Heart left ventricle (tissue), 16 donors: ENCODE data around the gene GSK3B. TPM values are rescaled to one million over a fixed set of nuclear protein-coding genes. Genes with fewer than 3 reads are reported as not detected.

Experiments
- ATAC-seq, 4 donors: fragments of 200-7000 bp; cut with Tn5 transposase; one replicate each; pipeline ENCODE4 v1.9.1; 2020 to 2022; ENCODE audit warnings: moderate library complexity in 4 of 4, mild to moderate bottlenecking in 3 of 4, moderate number of reproducible peaks in 1 of 4
- DNase-seq, 5 donors: peaks; one replicate each; pipeline ENCODE4 v3.0.0-alpha.2; 2020
- H3K27ac ChIP-seq, 12 donors: fragments of 200-600 bp; sonication (generic) in 4 of 12; one replicate each; pipeline versions ENCODE4 v1.5.0 to v1.8.0; 2016 to 2022; ENCODE audit warnings: mild to moderate bottlenecking in 2 of 12
- H3K27me3 ChIP-seq, 9 donors: fragments of 200-600 bp; sonication (generic) in 2 of 9; one replicate each; pipeline versions ENCODE4 v1.5.1 to v1.8.0; 2016 to 2022; ENCODE audit warnings: mild to moderate bottlenecking in 3 of 9
- H3K36me3 ChIP-seq, 9 donors: fragments of 200-600 bp; sonication (generic) in 2 of 9; one replicate each; pipeline versions ENCODE4 v1.5.0 to v1.8.0; 2018 to 2022; ENCODE audit warnings: mild to moderate bottlenecking in 2 of 9
- H3K4me1 ChIP-seq, 12 donors: fragments of 200-600 bp; sonication (generic) in 4 of 12; one replicate each; pipeline versions ENCODE4 v1.5.0 to v1.8.0; 2016 to 2022; ENCODE audit warnings: mild to moderate bottlenecking in 3 of 12
- H3K4me3 ChIP-seq, 12 donors: fragments of 200-600 bp; sonication (generic) in 4 of 12; one replicate each; pipeline versions ENCODE4 v1.5.0 to v1.8.0; 2017 to 2022; ENCODE audit warnings: mild to moderate bottlenecking in 9 of 12, moderate library complexity in 4 of 12
- H3K9me3 ChIP-seq, 12 donors: fragments of 200-600 bp; sonication (generic) in 4 of 12; one replicate each; pipeline versions ENCODE4 v1.5.0 to v1.8.0; 2016 to 2022; ENCODE audit warnings: mild to moderate bottlenecking in 1 of 12
- POLR2A ChIP-seq, 2 donors: fragments of 450-650 bp; IDR thresholded peaks; one replicate each; pipeline ENCODE4 v1.6.1; 2017; ENCODE audit warnings: antibody characterized with exemption in 2 of 2, mild to moderate bottlenecking in 2 of 2, moderate library complexity in 2 of 2
- WGBS, 4 donors: extraction: QIAGEN DNeasy Blood & Tissue Kit in 2 of 4; methylation state at CpG; one replicate each; pipeline versions ENCODE4 v1.1.5 to v1.1.7; 2013 to 2018; 5-methylcytosine and 5-hydroxymethylcytosine counted together
- intact Hi-C, 10 donors: fragments of 100-400 bp; cut with DNase I; formaldehyde crosslinking; loops; one replicate each; pipeline versions ENCODE4 v1.11.1 to v1.14.2; 2022
- polyA plus RNA-seq, 2 donors: library from polyadenylated mRNA; stranded (reverse); fragments of 200-250 nt; gene quantifications; one replicate each; pipeline ENCODE4 v1.2.3, GENCODE V29; 2013
- total RNA-seq, 9 donors: library from RNA; depleted of rRNA in 2 of 9; stranded (reverse); fragments of >200 nt in 2 of 9; fragmentation: NEBNext Ultra II Directional in 3 of 9; extraction: Animal tissue kit (Norgen Biotek cat#: 25700) in 3 of 9; gene quantifications; one replicate each; pipeline versions ENCODE4 v1.1.0 to v1.2.4, GENCODE V29; 2016 to 2023
- TF ChIP-seq, protein P1 (sequence below), 12 donors: fragments of 200-600 bp; sonication (generic) in 4 of 12; IDR thresholded peaks; one replicate each; pipeline versions ENCODE4 v1.5.0 to v1.8.0; 2018 to 2022; ENCODE audit warnings: antibody characterized with exemption in 12 of 12, mild to moderate bottlenecking in 5 of 12
- donor health status: ischemic (EF 13 %, LVEDD 7.1; RV severe dilation, severe dysfunction).
- donor health status: healthy with polysubstance abuse.
- donor health status: DM: no; HTN: yes; CAD: no.
- donor health status: DM: no; HTN: no; CAD: no.
- donor health status: ischemic (EF 25% LVEDD 6.9; RV normal size, moderate dysfunction).
- donor health status: ischemic (EF 25% LVEDD 5.7; RV mildly dilated, moderate dysfunction).
- donor health status: healthy.
- donor health status: DM: yes; HTN: yes; CAD: no.
- donor health status: ischemic (EF 35%, LVEDD 5.7; RV mildly dilated, moderate dysfunction).
- donor health status: nonischemic (EF 11% LVEDD 7.7; RV severe dilation, severe dysfunction).
- donor health status: DM: yes; HTN: yes; CAD: no.
- donor health status: PGD.
- donor health status: ischemic (EF 29% LVEDD 5.4; RV normal size, mild dysfunction).
- donor health status: nonischemic (EF 23%, LVEDD 6.1; RV moderate dilation, normal function).

Gene GSK3B
- total and polyA plus RNA-seq, 11 donors, result 8.8 to 58.9 (median 41.2) TPM

DNA sequence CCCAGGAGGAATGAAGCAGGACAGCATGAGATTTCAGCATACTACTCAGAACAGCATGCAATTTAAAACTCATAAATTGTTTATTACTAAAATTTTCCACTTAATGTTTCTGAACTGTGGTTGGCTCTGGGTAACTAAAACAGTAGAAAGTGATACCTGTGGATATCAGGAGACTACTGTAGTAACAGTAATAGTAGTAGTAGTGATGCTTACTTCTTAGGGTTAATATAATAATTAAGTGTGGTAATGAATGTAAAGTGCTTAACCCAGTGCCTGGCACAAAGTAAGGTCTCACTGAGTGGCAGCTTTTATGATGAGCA lies 195.1 kb downstream of the GSK3B start:
- ATAC-seq (no peak), DNase-seq (no peak)
- no peak overlapping the region for H3K4me3 ChIP-seq
- peaks cover 0 to 6% (median 0%) of the 10 kb centered on the region in 12 donors for H3K4me1 ChIP-seq
- TF ChIP-seq, protein P1, sequence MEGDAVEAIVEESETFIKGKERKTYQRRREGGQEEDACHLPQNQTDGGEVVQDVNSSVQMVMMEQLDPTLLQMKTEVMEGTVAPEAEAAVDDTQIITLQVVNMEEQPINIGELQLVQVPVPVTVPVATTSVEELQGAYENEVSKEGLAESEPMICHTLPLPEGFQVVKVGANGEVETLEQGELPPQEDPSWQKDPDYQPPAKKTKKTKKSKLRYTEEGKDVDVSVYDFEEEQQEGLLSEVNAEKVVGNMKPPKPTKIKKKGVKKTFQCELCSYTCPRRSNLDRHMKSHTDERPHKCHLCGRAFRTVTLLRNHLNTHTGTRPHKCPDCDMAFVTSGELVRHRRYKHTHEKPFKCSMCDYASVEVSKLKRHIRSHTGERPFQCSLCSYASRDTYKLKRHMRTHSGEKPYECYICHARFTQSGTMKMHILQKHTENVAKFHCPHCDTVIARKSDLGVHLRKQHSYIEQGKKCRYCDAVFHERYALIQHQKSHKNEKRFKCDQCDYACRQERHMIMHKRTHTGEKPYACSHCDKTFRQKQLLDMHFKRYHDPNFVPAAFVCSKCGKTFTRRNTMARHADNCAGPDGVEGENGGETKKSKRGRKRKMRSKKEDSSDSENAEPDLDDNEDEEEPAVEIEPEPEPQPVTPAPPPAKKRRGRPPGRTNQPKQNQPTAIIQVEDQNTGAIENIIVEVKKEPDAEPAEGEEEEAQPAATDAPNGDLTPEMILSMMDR (IDR thresholded peaks at IDR 0.05), result no peak
- TF ChIP-seq POLR2A (IDR thresholded peaks at IDR 0.05), result no peak
- H3K36me3 ChIP-seq, result peaks cover 0 to 37% (median 25%) of the 10 kb centered on the region in 9 donors
- no peak overlapping the region for H3K27ac ChIP-seq
- no peaks in the 10 kb centered on the region for H3K27me3 ChIP-seq
- H3K9me3 ChIP-seq, result no peaks in the 10 kb centered on the region
- intact Hi-C loops, result loop anchor here in 5 of 10 donors (10.0 kb wide), 4 partner anchors 196 to 656 kb away; partner anchors contain the start of gene GSK3B (in 1 of the 5)

DNA sequence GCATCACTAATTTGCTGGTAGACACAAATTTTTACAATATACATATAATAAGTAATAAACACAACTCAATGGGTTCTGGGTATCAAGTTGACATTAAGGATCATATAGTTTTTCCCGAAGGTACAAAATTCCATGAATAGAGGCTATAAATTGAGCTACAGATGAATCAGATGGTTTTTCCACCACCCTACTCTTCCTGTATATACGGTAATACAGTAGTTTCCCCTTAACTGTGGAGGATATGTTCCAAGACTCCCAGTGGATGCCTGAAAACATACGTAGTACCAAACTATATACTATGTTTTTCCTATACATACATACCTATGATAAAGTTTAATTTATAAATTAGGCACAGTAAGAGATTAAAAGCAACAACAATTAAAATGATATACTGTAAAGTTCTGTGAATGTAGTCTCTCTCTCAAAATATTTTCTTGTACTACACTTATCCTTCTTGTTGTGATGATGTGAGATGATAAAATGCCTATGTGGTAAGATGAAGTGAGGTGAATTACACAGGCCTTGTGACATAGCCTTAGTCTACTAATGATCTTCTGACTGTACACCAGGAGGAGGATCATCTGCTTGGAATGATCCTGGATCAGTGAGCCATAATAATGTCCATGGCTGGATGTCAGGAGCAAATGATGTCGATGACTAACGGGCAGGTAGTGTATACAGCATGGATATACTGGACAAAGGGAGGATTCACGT lies 195.6 kb downstream of the GSK3B start:
- peaks cover 0 to 32% (median 20%) of the 10 kb centered on the region in 9 donors for H3K36me3 ChIP-seq

DNA sequence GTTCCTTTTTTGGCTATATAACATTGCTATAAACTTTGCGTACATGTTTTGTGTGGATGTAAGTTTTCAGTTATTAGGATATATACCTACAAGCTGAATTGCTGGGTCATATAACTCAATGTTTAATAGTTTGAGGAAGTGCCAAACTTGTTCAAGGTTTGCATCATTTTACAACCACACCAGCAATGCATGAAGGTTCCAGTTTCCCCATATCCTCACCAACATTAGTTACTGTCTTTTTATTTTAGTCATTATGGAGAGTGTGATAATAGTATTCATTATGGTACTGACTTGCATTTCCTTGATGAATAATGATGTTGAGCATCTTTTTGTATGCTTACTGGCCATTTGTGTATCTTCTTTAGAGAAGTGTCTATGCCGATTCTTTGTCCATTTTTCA lies 200.1 kb downstream of the GSK3B start:
- ATAC-seq, result no peak
- TF ChIP-seq, protein P1 (IDR thresholded peaks at IDR 0.05), result no peak
- TF ChIP-seq POLR2A (IDR thresholded peaks at IDR 0.05), result no peak
- H3K36me3 ChIP-seq, result peaks cover 0 to 21% (median 18%) of the 10 kb centered on the region in 9 donors
- DNase-seq, result no peak
- H3K27ac ChIP-seq, result no peak overlapping the region
- H3K4me3 ChIP-seq, result no peak overlapping the region
- 94 to 100% (median 97%) methylated on average over 2 of the region's 2 CpGs for WGBS, 4 donors
- intact Hi-C loops, result loop anchor here (5.0 to 10.0 kb wide), 8 partner anchors 198 to 661 kb away; partner anchors contain the start of gene GSK3B (in 7 of the 10)
- H3K4me1 ChIP-seq, result peaks cover 0 to 11% (median 7%) of the 10 kb centered on the region in 12 donors
- no peaks in the 10 kb centered on the region for H3K27me3 ChIP-seq
- H3K9me3 ChIP-seq, result peaks cover 0 to 4% (median 0%) of the 10 kb centered on the region in 12 donors

More for the DNA sequence above, 195.6 kb downstream of the GSK3B start:
- no peaks in the 10 kb centered on the region for H3K9me3 ChIP-seq
- TF ChIP-seq, protein P1 (IDR thresholded peaks at IDR 0.05), result no peak
- TF ChIP-seq POLR2A (IDR thresholded peaks at IDR 0.05), result no peak
- peaks cover 0 to 6% (median 0%) of the 10 kb centered on the region in 12 donors for H3K4me1 ChIP-seq
- DNase-seq, result no peak
- intact Hi-C loops, result loop anchor here in 5 of 10 donors (10.0 kb wide), 4 partner anchors 196 to 656 kb away; partner anchors contain the start of gene GSK3B (in 1 of the 5)
- ATAC-seq, result no peak
- no peak overlapping the region for H3K27ac ChIP-seq
- H3K4me3 ChIP-seq, result no peak overlapping the region
- WGBS, 4 donors, result 96 to 98% (median 96%) methylated on average over 6 of the region's 6 CpGs
- no peaks in the 10 kb centered on the region for H3K27me3 ChIP-seq

DNA sequence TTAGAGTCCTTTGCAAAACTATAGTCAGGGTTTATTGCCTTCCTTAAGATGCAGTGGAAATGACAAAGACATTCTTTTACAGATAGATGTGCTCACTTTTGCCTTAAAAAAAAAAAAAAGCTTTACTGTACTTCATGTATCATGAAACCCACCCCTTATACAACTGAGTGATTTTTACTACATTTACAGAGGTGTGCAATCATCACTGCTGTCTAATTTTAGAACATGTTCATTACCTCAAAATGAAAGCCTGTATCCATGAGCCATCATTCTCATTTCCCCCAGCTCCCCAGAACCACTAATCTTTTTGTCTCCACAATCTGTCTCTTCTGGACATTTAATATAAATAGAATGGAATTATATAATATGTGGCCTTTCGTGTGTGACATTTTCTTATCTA lies 200.5 kb downstream of the GSK3B start:
- 63 to 78% (median 68%) methylated on average over 1 of the region's 1 CpG for WGBS, 4 donors
- Histone ChIP-seq H3K9me3 (peaks cover 0 to 8% (median 1%) of the 10 kb centered on the region in 12 donors), H3K36me3 (peaks cover 0 to 18% (median 13%) of the 10 kb centered on the region in 9 donors), H3K4me3 (no peak overlapping the region), H3K27me3 (no peaks in the 10 kb centered on the region), H3K4me1 (peaks cover 0 to 11% (median 7%) of the 10 kb centered on the region in 12 donors), H3K27ac (no peak overlapping the region)
- TF ChIP-seq, protein P1 (IDR thresholded peaks at IDR 0.05), result no peak
- no peak for TF ChIP-seq POLR2A (IDR thresholded peaks at IDR 0.05)
- DNase-seq, result no peak
- no peak for ATAC-seq
- intact Hi-C loops, result loop anchor here (2.0 to 10.0 kb wide), 11 partner anchors 199 to 661 kb away; partner anchors contain the start of gene GSK3B (in 7 of the 10)
